ENCODE measurements around the gene SNAP29. TPM values are rescaled to one million over a fixed set of nuclear protein-coding genes. Genes with fewer than 3 reads are reported as not detected.
A peak's percentile ranks its signal among the peaks of the same experiment; 100 is the strongest.

SNAP29 gene
- total and polyA plus RNA-seq, 9 of the 15 experiments (the other 6 are each of a cell fraction or from before 2014, with no cell fraction given), result 19.5 to 250 (median 75.9) TPM

GRCh38 chr22:20826373-20827152 is 32.2 kb upstream of the SNAP29 start (continued):
- TF ChIP-seq NKRF (IDR thresholded peaks at IDR 0.05; ENCODE audit: borderline replicate concordance) (0 out of 2 replicates have a peak, but pooled peaks have one; percentile 24), ZNF449 (CRISPR knock-in tag; IDR thresholded peaks at IDR 0.05) (0 out of 2 replicates have a peak, but pooled peaks have one; percentile 73), ZNF316 (IDR thresholded peaks at IDR 0.05) (0 out of 2 replicates have a peak, but pooled peaks have one; percentile 16), ZNF764 (CRISPR knock-in tag; IDR thresholded peaks at IDR 0.05; ENCODE audit: low read depth) (peak; percentile 77), PPARD (CRISPR knock-in tag; IDR thresholded peaks at IDR 0.05) (peak; percentile 85; the same call in 1 of the 2 replicates), CAMTA2 (CRISPR knock-in tag; conservative IDR thresholded peaks at IDR 0.05) (0 out of 2 replicates have a peak, but pooled peaks have one; percentile 7), MTF1 (CRISPR knock-in tag; IDR thresholded peaks at IDR 0.05; ENCODE audit: borderline replicate concordance) (peak; percentile 85; the same call in 1 of the 2 replicates), ZNF436 (CRISPR knock-in tag; IDR thresholded peaks at IDR 0.05) (0 out of 2 replicates have a peak, but pooled peaks have one; percentile 31), CEBPZ (IDR thresholded peaks at IDR 0.05; ENCODE audit: borderline replicate concordance, low read depth, low read length) (0 out of 2 replicates have a peak, but pooled peaks have one; percentile 1), ZNF140 (CRISPR knock-in tag; IDR thresholded peaks at IDR 0.05) (peak; percentile 76; the same call in 1 of the 2 replicates), ARID2 (IDR thresholded peaks at IDR 0.05) (0 out of 2 replicates have a peak, but pooled peaks have one; percentile 9), CHCHD3 (CRISPR knock-in tag; IDR thresholded peaks at IDR 0.05) (peak; percentile 66; the same call in 1 of the 2 replicates), MXD1 (CRISPR knock-in tag; IDR thresholded peaks at IDR 0.05; ENCODE audit: borderline replicate concordance, poor library complexity, severe bottlenecking) (peak; percentile 30)
